IMR-90 (cell line): ENCODE data around the gene KNTC1.

Experiments
- BHLHE40 ChIP-seq: fragments of 150-350 bp; IDR thresholded peaks from 2 replicates; pipeline ENCODE4 v1.6.1; 2016; ENCODE audit warnings: mild to moderate bottlenecking, low read depth, low read length
- CTCF ChIP-seq: conservative IDR thresholded peaks from 2 replicates; pipeline ENCODE4 v1.5.1; 2012; ENCODE audit warnings: mild to moderate bottlenecking, low read depth, low read length, improper control_type of control experiment
- FOS ChIP-seq: fragments of 150-350 bp; IDR thresholded peaks from 2 replicates; pipeline ENCODE4 v1.6.1; 2016; ENCODE audit warnings: low read depth, low read length
- MAZ ChIP-seq: IDR thresholded peaks from 2 replicates; pipeline ENCODE4 v1.6.1; 2012; ENCODE audit warnings: low read depth, mild to moderate bottlenecking, low read length, improper control_type of control experiment, moderate library complexity, borderline replicate concordance
- POLR2A ChIP-seq: IDR thresholded peaks from 2 replicates; pipeline ENCODE4 v1.6.1; 2012; ENCODE audit warnings: mild to moderate bottlenecking, low read depth, low read length
- RAD21 ChIP-seq: IDR thresholded peaks from 2 replicates; pipeline ENCODE4 v1.6.1; 2012; ENCODE audit warnings: low read length, improper control_type of control experiment
- RCOR1 ChIP-seq: IDR thresholded peaks from 2 replicates; pipeline ENCODE4 v1.6.1; 2012; ENCODE audit warnings: mild to moderate bottlenecking, low read length, improper control_type of control experiment; ENCODE audit not compliant: insufficient replicate concordance
- USF2 ChIP-seq: fragments of 150-350 bp; IDR thresholded peaks from 2 replicates; pipeline ENCODE4 v1.6.1; 2017; ENCODE audit warnings: mild to moderate bottlenecking, antibody characterized with exemption, low read length, low read depth
- TF ChIP-seq, protein P1 (sequence below): fragments of 150-350 bp; IDR thresholded peaks from 2 replicates; pipeline ENCODE4 v1.6.1; 2016; ENCODE audit warnings: low read depth, mild to moderate bottlenecking, low read length, moderate library complexity, borderline replicate concordance

- no peak for TF ChIP-seq CTCF
- TF ChIP-seq BHLHE40 = no peak
- TF ChIP-seq RAD21 = no peak
- TF ChIP-seq POLR2A = no peak
- TF ChIP-seq, protein P1, sequence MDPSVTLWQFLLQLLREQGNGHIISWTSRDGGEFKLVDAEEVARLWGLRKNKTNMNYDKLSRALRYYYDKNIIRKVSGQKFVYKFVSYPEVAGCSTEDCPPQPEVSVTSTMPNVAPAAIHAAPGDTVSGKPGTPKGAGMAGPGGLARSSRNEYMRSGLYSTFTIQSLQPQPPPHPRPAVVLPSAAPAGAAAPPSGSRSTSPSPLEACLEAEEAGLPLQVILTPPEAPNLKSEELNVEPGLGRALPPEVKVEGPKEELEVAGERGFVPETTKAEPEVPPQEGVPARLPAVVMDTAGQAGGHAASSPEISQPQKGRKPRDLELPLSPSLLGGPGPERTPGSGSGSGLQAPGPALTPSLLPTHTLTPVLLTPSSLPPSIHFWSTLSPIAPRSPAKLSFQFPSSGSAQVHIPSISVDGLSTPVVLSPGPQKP = no peak
- TF ChIP-seq FOS = no peak
- TF ChIP-seq MAZ = no peak
- no peak for TF ChIP-seq USF2
- no peak for TF ChIP-seq RCOR1
Measured at GRCh38 chr12:122560138-122560537, 33.1 kb downstream of the KNTC1 start.
